ENCODE data around the gene INHBA.

DNA sequence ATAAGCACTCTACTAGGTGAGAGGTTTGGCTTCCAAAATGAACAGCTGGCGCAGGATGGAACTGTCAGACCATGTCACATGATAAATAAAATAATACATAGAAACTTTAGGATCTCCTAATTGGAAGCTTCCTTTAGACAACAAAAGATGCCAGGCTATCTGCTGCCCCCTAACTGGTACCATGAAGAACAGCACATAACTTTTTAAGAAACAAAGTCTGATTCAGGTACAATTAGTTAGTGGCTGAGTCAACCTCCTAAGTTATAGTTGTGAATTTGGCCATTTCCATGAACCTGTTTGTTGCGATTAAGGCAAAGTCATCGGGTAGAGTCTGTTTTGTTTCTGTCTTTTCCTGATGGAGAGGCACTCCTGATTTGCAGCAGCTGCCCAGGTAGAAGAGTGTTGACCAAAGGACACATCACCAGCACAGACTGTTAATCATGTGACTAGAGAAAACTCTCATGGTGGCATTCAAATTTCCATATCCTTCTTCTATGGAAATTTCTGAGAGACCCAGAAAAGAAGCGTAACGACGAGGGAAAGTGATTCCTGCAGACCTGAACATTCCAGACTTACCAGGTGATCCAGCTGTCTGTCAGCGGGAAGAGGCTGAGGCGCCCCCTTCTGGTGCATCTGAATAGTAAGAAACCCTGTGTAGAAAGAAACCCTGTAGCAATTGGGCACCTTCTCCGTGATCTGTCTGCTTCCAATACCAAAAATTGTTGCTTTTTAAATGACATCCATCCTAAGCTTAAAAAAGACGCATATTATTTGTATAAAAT lies 8.6 kb upstream of the INHBA start:
- TF ChIP-seq, protein P1, sequence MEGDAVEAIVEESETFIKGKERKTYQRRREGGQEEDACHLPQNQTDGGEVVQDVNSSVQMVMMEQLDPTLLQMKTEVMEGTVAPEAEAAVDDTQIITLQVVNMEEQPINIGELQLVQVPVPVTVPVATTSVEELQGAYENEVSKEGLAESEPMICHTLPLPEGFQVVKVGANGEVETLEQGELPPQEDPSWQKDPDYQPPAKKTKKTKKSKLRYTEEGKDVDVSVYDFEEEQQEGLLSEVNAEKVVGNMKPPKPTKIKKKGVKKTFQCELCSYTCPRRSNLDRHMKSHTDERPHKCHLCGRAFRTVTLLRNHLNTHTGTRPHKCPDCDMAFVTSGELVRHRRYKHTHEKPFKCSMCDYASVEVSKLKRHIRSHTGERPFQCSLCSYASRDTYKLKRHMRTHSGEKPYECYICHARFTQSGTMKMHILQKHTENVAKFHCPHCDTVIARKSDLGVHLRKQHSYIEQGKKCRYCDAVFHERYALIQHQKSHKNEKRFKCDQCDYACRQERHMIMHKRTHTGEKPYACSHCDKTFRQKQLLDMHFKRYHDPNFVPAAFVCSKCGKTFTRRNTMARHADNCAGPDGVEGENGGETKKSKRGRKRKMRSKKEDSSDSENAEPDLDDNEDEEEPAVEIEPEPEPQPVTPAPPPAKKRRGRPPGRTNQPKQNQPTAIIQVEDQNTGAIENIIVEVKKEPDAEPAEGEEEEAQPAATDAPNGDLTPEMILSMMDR (IDR thresholded peaks at IDR 0.05) = peak in 1 of 5 experiments; percentile 9
- TF ChIP-seq POLR2A (IDR thresholded peaks at IDR 0.05) (no peak), EP300 (IDR thresholded peaks at IDR 0.05) (no peak)

Data from tibial nerve (tissue), 4 donors.